DND-41 (cell line): ENCODE data around the gene SUSD4.

ENCODE experiments used
- ATAC-seq: fragments of 200-7000 bp; cut with Tn5 transposase; 3 replicates; pipeline ENCODE4 v1.9.1; 2021; ENCODE audit warnings: low read depth; ENCODE audit not compliant: insufficient read depth
- DNase-seq: peaks from one replicate; pipeline ENCODE4 v3.0.0-alpha.2; 2020
- H2AFZ ChIP-seq: 2 replicates; pipeline ENCODE4 v1.6.0; 2012; ENCODE audit warnings: low read depth, low read length
- H3K27ac ChIP-seq: 2 replicates; pipeline ENCODE4 v1.5.1; 2012; ENCODE audit warnings: low read length, inconsistent platforms
- H3K27me3 ChIP-seq: fragments of 200-600 bp; sonication (generic); 2 replicates; pipeline ENCODE4 v1.6.0; 2012; ENCODE audit warnings: low read length, mild to moderate bottlenecking, inconsistent platforms; ENCODE audit not compliant: insufficient read depth, poor library complexity
- H3K36me3 ChIP-seq: 2 replicates; pipeline ENCODE4 v1.5.1; 2012; ENCODE audit warnings: low read length, inconsistent platforms; ENCODE audit not compliant: insufficient read depth
- H3K4me1 ChIP-seq: 2 replicates; pipeline ENCODE4 v1.5.1; 2012; ENCODE audit warnings: mild to moderate bottlenecking, low read length; ENCODE audit not compliant: insufficient read depth
- H3K4me2 ChIP-seq: 2 replicates; pipeline ENCODE4 v1.6.0; 2012; ENCODE audit warnings: mild to moderate bottlenecking, moderate library complexity, low read length, inconsistent platforms; ENCODE audit not compliant: insufficient read depth
- H3K4me3 ChIP-seq, 2 experiments: fragments of 200-600 bp in 1 of 2; shearing (Covaris generic) in 1 of 2; 2 replicates each; pipeline ENCODE4 v1.5.1; 2012 to 2016; ENCODE audit warnings: inconsistent platforms in 2 of 2, low read length in 2 of 2, mild to moderate bottlenecking in 2 of 2, low read depth in 1 of 2, moderate library complexity in 1 of 2
- H3K79me2 ChIP-seq: 2 replicates; pipeline ENCODE4 v1.6.0; 2012; ENCODE audit warnings: low read length, inconsistent platforms; ENCODE audit not compliant: insufficient read depth
- H3K9ac ChIP-seq: 2 replicates; pipeline ENCODE4 v1.6.0; 2012; ENCODE audit warnings: low read depth, mild to moderate bottlenecking, inconsistent platforms, low read length, moderate library complexity
- H3K9me3 ChIP-seq: 2 replicates; pipeline ENCODE4 v1.5.1; 2012; ENCODE audit warnings: low read length, moderate library complexity, mild to moderate bottlenecking, inconsistent platforms; ENCODE audit not compliant: insufficient read depth, severe bottlenecking
- H4K20me1 ChIP-seq: 2 replicates; pipeline ENCODE4 v1.6.0; 2012; ENCODE audit warnings: low read length; ENCODE audit not compliant: insufficient read depth
- CTCF ChIP-seq: IDR thresholded peaks from 2 replicates; pipeline ENCODE4 v1.5.1; 2012; ENCODE audit warnings: borderline replicate concordance, low read length, moderate library complexity, mild to moderate bottlenecking; ENCODE audit not compliant: poor library complexity, severe bottlenecking; ENCODE audit errors: extremely low read depth
- EZH2 ChIP-seq: IDR thresholded peaks from 3 replicates; pipeline ENCODE4 v1.6.1; 2012; ENCODE audit warnings: borderline replicate concordance, low read depth, mild to moderate bottlenecking, moderate library complexity, low read length, inconsistent platforms; ENCODE audit not compliant: severe bottlenecking

Gene SUSD4

GRCh38 chr1:223233410-223234169 lies 130.4 kb downstream of the SUSD4 start:
- TF ChIP-seq EZH2 (no peak), CTCF (no peak)
- ATAC-seq = no peak
- Histone ChIP-seq H3K36me3 (no peaks in the 10 kb centered on the region), H3K9ac (no peak overlapping the region), H2AFZ (no peak overlapping the region), H3K4me2 (no peak overlapping the region), H3K4me3 (no peak overlapping the region), H3K79me2 (no peaks in the 10 kb centered on the region), H3K4me1 (peaks cover 28% of the 10 kb centered on the region), H3K27ac (no peak overlapping the region), H3K27me3 (no peaks in the 10 kb centered on the region), H3K9me3 (no peaks in the 10 kb centered on the region), H4K20me1 (no peaks in the 10 kb centered on the region)
- DNase-seq = no peak

GRCh38 chr1:223233019-223233409 lies 131.0 kb downstream of the SUSD4 start:
- no peaks in the 10 kb centered on the region for H3K9me3 ChIP-seq
- DNase-seq (no peak), ATAC-seq (no peak)
- H3K27me3 ChIP-seq = no peaks in the 10 kb centered on the region
- no peak overlapping the region for H2AFZ ChIP-seq
- no peaks in the 10 kb centered on the region for H3K36me3 ChIP-seq
- no peaks in the 10 kb centered on the region for H3K79me2 ChIP-seq
- H3K27ac ChIP-seq = no peak overlapping the region
- H4K20me1 ChIP-seq = no peaks in the 10 kb centered on the region
- no peak overlapping the region for H3K4me3 ChIP-seq
- no peak overlapping the region for H3K9ac ChIP-seq
- TF ChIP-seq EZH2 = no peak
- no peak for TF ChIP-seq CTCF
- H3K4me1 ChIP-seq = peaks cover 32% of the 10 kb centered on the region
- H3K4me2 ChIP-seq = no peak overlapping the region

GRCh38 chr1:223231581-223231980 lies 132.4 kb downstream of the SUSD4 start:
- H3K27ac ChIP-seq = no peak overlapping the region

More at GRCh38 chr1:223231581-223231980, 132.4 kb downstream of the SUSD4 start:
- H4K20me1 ChIP-seq = no peaks in the 10 kb centered on the region
- no peaks in the 10 kb centered on the region for H3K27me3 ChIP-seq
- H3K4me1 ChIP-seq = peaks cover 32% of the 10 kb centered on the region
- H3K4me2 ChIP-seq = no peak overlapping the region
- no peak for TF ChIP-seq CTCF
- TF ChIP-seq EZH2 = no peak
- no peaks in the 10 kb centered on the region for H3K79me2 ChIP-seq
- DNase-seq (no peak), ATAC-seq (no peak)
- no peak overlapping the region for H3K9ac ChIP-seq
- no peak overlapping the region for H3K4me3 ChIP-seq
- H2AFZ ChIP-seq = no peak overlapping the region
- H3K36me3 ChIP-seq = no peaks in the 10 kb centered on the region
- no peaks in the 10 kb centered on the region for H3K9me3 ChIP-seq
